Measurements from ENCODE around the gene JADE2. TPM values are rescaled to one million over a fixed set of nuclear protein-coding genes. Genes with fewer than 3 reads are reported as not detected.

Gene JADE2
- total and polyA plus RNA-seq, 2 of the 8 experiments (the other 6 are each of a cell fraction or from before 2014, with no cell fraction given): 19.2 to 55.8 TPM

DNA sequence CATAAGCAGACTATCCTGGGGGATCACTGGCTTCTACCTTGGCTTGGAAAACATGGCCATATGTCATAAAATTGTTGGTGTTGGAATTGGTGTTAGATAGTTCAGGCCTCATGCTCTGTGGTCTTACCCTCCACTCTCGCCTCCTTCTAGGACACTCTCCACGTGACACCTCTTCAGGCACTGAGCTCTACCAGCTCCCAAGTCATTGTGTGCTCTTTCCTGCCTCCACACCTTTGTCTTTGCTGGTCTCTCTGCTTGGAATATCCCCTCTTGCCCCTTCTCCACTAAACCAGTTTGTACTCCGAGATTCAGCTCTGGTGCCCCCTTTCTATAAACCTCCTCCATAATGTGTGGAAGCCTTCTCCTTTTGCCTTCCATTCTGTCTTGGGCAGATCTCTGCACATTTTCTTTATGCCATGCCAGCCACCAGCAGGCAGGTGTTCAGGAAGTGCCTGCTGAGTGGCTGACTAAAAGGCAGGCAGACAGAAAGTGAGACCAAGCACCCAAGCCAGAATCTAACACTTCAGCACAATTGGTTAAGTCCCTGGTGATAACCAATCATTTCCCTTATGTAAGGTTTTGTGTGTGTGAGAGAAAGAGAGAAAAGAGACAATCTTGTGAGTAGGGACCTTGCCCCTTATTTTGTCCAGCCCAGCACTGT, 69.5 kb downstream of the JADE2 start (continued):
- TF ChIP-seq RAD21 (IDR thresholded peaks at IDR 0.05 in 1 of 2, conservative IDR thresholded peaks at IDR 0.05 in 1 of 2; ENCODE audit: low read depth in 2 of 2, low read length in 2 of 2): no peak
- no peak for TF ChIP-seq TAF1 (IDR thresholded peaks at IDR 0.05; ENCODE audit: low read depth, low read length)
- TF ChIP-seq JUND (IDR thresholded peaks at IDR 0.05; ENCODE audit: low read length): no peak
- no peak for TF ChIP-seq BCL11A (IDR thresholded peaks at IDR 0.05; ENCODE audit: low read depth in 2 of 2, low read length in 2 of 2)
- TF ChIP-seq PHF8 (conservative IDR thresholded peaks at IDR 0.05; ENCODE audit: low read depth, low read length): no peak
- no peak for TF ChIP-seq SIRT6 (IDR thresholded peaks at IDR 0.05; ENCODE audit: low read length)

All from H1 (cell line).